Activated B cell treated with CpG ODN at 0.5 μM for 24 hours (primary cell): Measurements from ENCODE around the gene LECT2. TPM values are rescaled to one million over a fixed set of nuclear protein-coding genes. Genes with fewer than 3 reads are reported as not detected.
A peak's percentile ranks its signal among the peaks of the same experiment; 100 is the strongest.

ENCODE experiments used
- ATAC-seq: fragments of 200-7000 bp; cut with Tn5 transposase; one replicate; pipeline ENCODE4 v1.10.0; 2021; ENCODE audit warnings: low read depth, mild to moderate bottlenecking, moderate library complexity
- CTCF ChIA-PET: fragments of 350-600 bp; sonication (Branson Sonifier 250); formaldehyde crosslinking; loops from one replicate; lab custom pipeline; 2021; ENCODE audit warnings: antibody characterized with exemption; lab: Charles Lee
- POLR2A ChIA-PET: fragments of 350-600 bp; sonication (Branson Sonifier 250); formaldehyde crosslinking; loops from one replicate; lab custom pipeline; 2021; ENCODE audit warnings: antibody characterized with exemption; lab: Charles Lee
- DNase-seq: peaks from one replicate; pipeline ENCODE4 v3.0.0; 2022
- H3K27ac Mint-ChIP-seq: one replicate; pipeline ENCODE4 v1.8.0; 2020; ENCODE audit warnings: mixed read lengths
- H3K27me3 Mint-ChIP-seq: one replicate; pipeline ENCODE4 v1.8.0; 2021; ENCODE audit warnings: mixed read lengths
- H3K36me3 Mint-ChIP-seq: one replicate; pipeline ENCODE4 v1.8.0; 2021; ENCODE audit warnings: low read depth, mixed read lengths
- H3K4me1 Mint-ChIP-seq: one replicate; pipeline ENCODE4 v1.8.0; 2021; ENCODE audit warnings: mixed read lengths
- H3K4me3 Mint-ChIP-seq: one replicate; pipeline ENCODE4 v1.8.0; 2020; ENCODE audit warnings: mild to moderate bottlenecking, mixed read lengths
- H3K9me3 Mint-ChIP-seq: one replicate; pipeline ENCODE4 v1.8.0; 2020; ENCODE audit warnings: mixed read lengths
- CTCF ChIP-seq: fragments of 200-600 bp; IDR thresholded peaks from one replicate; pipeline ENCODE4 v1.8.0; 2022; ENCODE audit warnings: antibody characterized with exemption, mild to moderate bottlenecking
- intact Hi-C: fragments of 100-400 bp; cut with micrococcal nuclease; formaldehyde crosslinking; loops from one replicate; pipeline ENCODE4 v1.15.1; 2024
- total RNA-seq: library from RNA; stranded (reverse); gene quantifications from 2 replicates; pipeline ENCODE4 v1.2.3, GENCODE V29; 2022

The LECT2 gene
- total RNA-seq, 1 donor from 2014 or later = not detected

GRCh38 chr5:135966165-135966564, 11.4 kb upstream of the LECT2 start:
- intact Hi-C loops = no loop called here
- peaks cover 5% of the 10 kb centered on the region for H3K27me3 Mint-ChIP-seq
- H3K4me1 Mint-ChIP-seq = no peaks in the 10 kb centered on the region

GRCh38 chr5:135965504-135965903, 10.7 kb upstream of the LECT2 start:
- DNase-seq = no peak
- Mint-ChIP-seq H3K36me3 (no peaks in the 10 kb centered on the region), H3K4me3 (no peak overlapping the region), H3K27me3 (peaks cover 2% of the 10 kb centered on the region), H3K27ac (no peak overlapping the region), H3K4me1 (no peaks in the 10 kb centered on the region), H3K9me3 (peaks cover 5% of the 10 kb centered on the region)
- intact Hi-C loops = no loop called here
- TF ChIP-seq CTCF = no peak
- ChIA-PET POLR2A (no interaction called here), CTCF (no interaction called here)
- no peak for ATAC-seq

More at GRCh38 chr5:135966165-135966564, 11.4 kb upstream of the LECT2 start:
- DNase-seq (no peak), ATAC-seq (no peak)
- ChIA-PET POLR2A (no interaction called here), CTCF (no interaction called here)
- peaks cover 7% of the 10 kb centered on the region for H3K9me3 Mint-ChIP-seq
- no peak for TF ChIP-seq CTCF
- H3K27ac Mint-ChIP-seq = no peak overlapping the region
- no peaks in the 10 kb centered on the region for H3K36me3 Mint-ChIP-seq
- no peak overlapping the region for H3K4me3 Mint-ChIP-seq

- Mint-ChIP-seq H3K36me3 (no peaks in the 10 kb centered on the region), H3K4me1 (no peaks in the 10 kb centered on the region), H3K9me3 (peaks cover 5% of the 10 kb centered on the region), H3K4me3 (no peak overlapping the region), H3K27ac (no peak overlapping the region), H3K27me3 (peaks cover 3% of the 10 kb centered on the region)
- intact Hi-C loops = no loop called here
- ChIA-PET POLR2A (no interaction called here), CTCF (no interaction called here)
- no peak for DNase-seq
- ATAC-seq = no peak
- no peak for TF ChIP-seq CTCF
Observed at GRCh38 chr5:135964670-135965320, 10.0 kb upstream of the LECT2 start.

GRCh38 chr5:135955525-135955924, 742 bp upstream of the LECT2 start:
- H3K27me3 Mint-ChIP-seq = peaks cover 7% of the 10 kb centered on the region
- no peak for DNase-seq
- no peaks in the 10 kb centered on the region for H3K36me3 Mint-ChIP-seq
- intact Hi-C loops = no loop called here
- no peak for TF ChIP-seq CTCF
- POLR2A ChIA-PET = no interaction called here
- no peaks in the 10 kb centered on the region for H3K9me3 Mint-ChIP-seq
- peak; percentile 50 for ATAC-seq
- H3K4me1 Mint-ChIP-seq = peaks cover 4% of the 10 kb centered on the region
- H3K27ac Mint-ChIP-seq = peak overlapping the region; percentile 3
- no peak overlapping the region for H3K4me3 Mint-ChIP-seq
- CTCF ChIA-PET = no interaction called here

- Mint-ChIP-seq H3K4me1 (peaks cover 4% of the 10 kb centered on the region), H3K36me3 (no peaks in the 10 kb centered on the region), H3K4me3 (no peak overlapping the region), H3K9me3 (no peaks in the 10 kb centered on the region), H3K27me3 (peaks cover 2% of the 10 kb centered on the region), H3K27ac (no peak overlapping the region)
- ChIA-PET POLR2A (no interaction called here), CTCF (no interaction called here)
- ATAC-seq (no peak), DNase-seq (no peak)
- TF ChIP-seq CTCF = no peak
- intact Hi-C loops = no loop called here
Observed at GRCh38 chr5:135953850-135954249, 933 bp downstream of the LECT2 start.
